Subcutaneous abdominal adipose tissue (tissue), 5 donors: ENCODE results near the gene CATSPERD.

ENCODE experiments used
- H3K27ac ChIP-seq: one replicate; pipeline ENCODE4 v1.7.0; 2013; ENCODE audit warnings: low read depth, mild to moderate bottlenecking, inconsistent platforms, low read length, moderate library complexity
- H3K27me3 ChIP-seq, 5 donors: one replicate each; pipeline ENCODE4 v1.7.0; 2013; ENCODE audit warnings: low read length in 5 of 5, inconsistent platforms in 1 of 5; ENCODE audit not compliant: control insufficient read depth in 5 of 5, insufficient read depth in 4 of 5
- H3K36me3 ChIP-seq, 5 donors: one replicate each; pipeline ENCODE4 v1.7.0; 2013; ENCODE audit warnings: low read length in 5 of 5; ENCODE audit not compliant: control insufficient read depth in 5 of 5, insufficient read depth in 5 of 5
- H3K4me1 ChIP-seq, 5 donors: one replicate each; pipeline ENCODE4 v1.7.0; 2013; ENCODE audit warnings: low read length in 5 of 5, mild to moderate bottlenecking in 3 of 5, moderate library complexity in 1 of 5; ENCODE audit not compliant: control insufficient read depth in 5 of 5, insufficient read depth in 5 of 5
- H3K4me3 ChIP-seq, 5 donors: one replicate each; pipeline ENCODE4 v1.7.0; 2013; ENCODE audit warnings: low read length in 5 of 5, low read depth in 1 of 5
- H3K9ac ChIP-seq, 5 donors: one replicate each; pipeline ENCODE4 v1.7.0; 2013; ENCODE audit warnings: low read length in 5 of 5, mild to moderate bottlenecking in 4 of 5, moderate library complexity in 3 of 5
- H3K9me3 ChIP-seq, 5 donors: one replicate each; pipeline ENCODE4 v1.7.0; 2013; ENCODE audit warnings: low read length in 5 of 5; ENCODE audit not compliant: control insufficient read depth in 5 of 5
- donor health status: healthy.
- donor health status: healthy.
- donor health status: healthy.
- donor health status: healthy.
- donor health status: healthy.

CATSPERD gene

GRCh38 chr19:5827891-5828660 lies 107.6 kb downstream of the CATSPERD start:
- H3K9ac ChIP-seq: peak overlapping the region in 2 of 5 donors; percentile 21 to 43
- no peak overlapping the region for H3K27ac ChIP-seq
- H3K4me3 ChIP-seq: peak overlapping the region; percentile 26 to 70 (median 62)
- H3K27me3 ChIP-seq: peaks cover 14 to 53% (median 21%) of the 10 kb centered on the region in 5 donors
- no peaks in the 10 kb centered on the region for H3K36me3 ChIP-seq
- peaks cover 0 to 23% (median 7%) of the 10 kb centered on the region in 5 donors for H3K4me1 ChIP-seq
- no peaks in the 10 kb centered on the region for H3K9me3 ChIP-seq
